Testis (tissue), 3 donors: Measurements from ENCODE around the gene MAPK10. TPM values are rescaled to one million over a fixed set of nuclear protein-coding genes. Genes with fewer than 3 reads are reported as not detected.
"Not testable (repeated sequence)": the region's sequence is repeated elsewhere in the genome, so short reads cannot be mapped to it uniquely, and the experiment has no call there.

Experiments used
- DNase-seq: peaks from one replicate; pipeline ENCODE4 v3.0.0-alpha.2; 2019
- H3K27ac ChIP-seq, 2 donors: fragments of 200-600 bp; sonication (generic); one replicate each; pipeline ENCODE4 v1.5.1; 2019
- H3K27me3 ChIP-seq: fragments of 200-600 bp; sonication (generic); one replicate; pipeline ENCODE4 v1.5.1; 2019
- H3K36me3 ChIP-seq: fragments of 200-600 bp; sonication (generic); one replicate; pipeline ENCODE4 v1.5.1; 2017; ENCODE audit warnings: low read depth; ENCODE audit errors: missing control alignments
- H3K4me1 ChIP-seq: fragments of 200-600 bp; sonication (generic); one replicate; pipeline ENCODE4 v1.5.1; 2019
- H3K4me3 ChIP-seq, 2 donors: fragments of 200-600 bp; sonication (generic); one replicate each; pipeline ENCODE4 v1.5.1; 2017 to 2019
- H3K9me3 ChIP-seq: fragments of 200-600 bp; sonication (generic); one replicate; pipeline ENCODE4 v1.5.1; 2017
- CTCF ChIP-seq, 3 experiments: fragments of 450-650 bp in 2 of 3; fragments of 200-600 bp in 1 of 3; sonication (generic) in 1 of 3; IDR thresholded peaks; one replicate each; pipeline ENCODE4 v1.5.1; 2016 to 2019; ENCODE audit warnings: antibody characterized with exemption in 3 of 3, mild to moderate bottlenecking in 2 of 3, moderate library complexity in 1 of 3
- POLR2A ChIP-seq: fragments of 450-650 bp; IDR thresholded peaks from one replicate; pipeline ENCODE4 v1.6.1; 2017; ENCODE audit warnings: antibody characterized with exemption, mild to moderate bottlenecking, moderate library complexity
- WGBS, 2 donors: methylation state at CpG; one replicate each; pipeline ENCODE4 v1.1.5; 2018; 5-methylcytosine and 5-hydroxymethylcytosine counted together
- intact Hi-C: fragments of 100-400 bp; cut with DNase I; formaldehyde crosslinking; loops from one replicate; pipeline ENCODE4 v1.15.1; 2023; ENCODE audit warnings: low total_unique reads
- polyA plus RNA-seq: library from polyadenylated mRNA; stranded (reverse); fragments of 350-450 nt; fragmentation: Illumina TruSeq; extraction: RNeasy Lipid Tissue Mini Kit (QIAGEN cat#74804); gene quantifications from one replicate; pipeline ENCODE4 v1.2.3, GENCODE V29; 2014; ENCODE audit warnings: low read depth, low replicate concordance; ENCODE audit not compliant: insufficient read depth
- total RNA-seq, 2 donors: library from RNA; depleted of rRNA; stranded (reverse); fragments of >200 nt; gene quantifications; one replicate each; pipeline ENCODE4 v1.2.3, GENCODE V29; 2016

MAPK10 gene
- total and polyA plus RNA-seq, 3 donors from 2014 or later, result 56.1 to 64.6 (median 61.1) TPM

DNA sequence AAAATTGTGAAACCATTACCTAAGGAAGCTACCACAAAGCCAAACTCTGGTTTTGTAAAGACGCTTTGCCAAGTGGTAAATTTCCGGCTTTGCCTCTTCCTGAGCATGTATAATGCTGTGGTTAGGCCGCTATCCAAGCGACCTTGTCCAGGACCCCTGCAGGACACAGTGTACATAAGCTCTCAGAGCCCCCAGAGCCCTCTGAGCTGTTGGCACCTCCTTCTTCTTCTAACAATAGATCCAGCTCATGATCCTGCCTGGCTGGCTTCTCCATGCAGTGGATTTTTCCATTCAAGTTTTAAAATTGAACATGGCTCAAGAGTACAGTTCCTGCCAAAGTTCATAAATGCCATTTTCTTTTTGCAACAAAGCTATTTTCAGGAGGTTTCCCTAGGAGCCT lies 326.7 kb downstream of the MAPK10 start:
- intact Hi-C loops, result no loop called here
- Histone ChIP-seq H3K4me1 (no peaks in the 10 kb centered on the region), H3K9me3 (no peaks in the 10 kb centered on the region), H3K36me3 (no peaks in the 10 kb centered on the region), H3K27me3 (no peaks in the 10 kb centered on the region), H3K4me3 (no peak overlapping the region), H3K27ac (peak overlapping the region; percentile 56 to 86)
- 45 to 56% methylated on average over 4 of the region's 4 CpGs for WGBS, 2 donors
- no peak for TF ChIP-seq CTCF (IDR thresholded peaks at IDR 0.05)
- TF ChIP-seq POLR2A, result no peak
- peak; percentile 70 for DNase-seq

GRCh38 chr4:86032476-86033022 lies 327.3 kb downstream of the MAPK10 start:
- TF ChIP-seq CTCF (IDR thresholded peaks at IDR 0.05) (no peak), POLR2A (no peak)
- Histone ChIP-seq H3K27ac (peak overlapping the region; percentile 56 to 86), H3K9me3 (no peaks in the 10 kb centered on the region), H3K4me1 (no peaks in the 10 kb centered on the region), H3K4me3 (no peak overlapping the region), H3K36me3 (no peaks in the 10 kb centered on the region), H3K27me3 (no peaks in the 10 kb centered on the region)
- DNase-seq, result no peak
- intact Hi-C loops, result no loop called here
- WGBS, 2 donors, result 31 to 39% methylated on average over 4 of the region's 4 CpGs

DNA sequence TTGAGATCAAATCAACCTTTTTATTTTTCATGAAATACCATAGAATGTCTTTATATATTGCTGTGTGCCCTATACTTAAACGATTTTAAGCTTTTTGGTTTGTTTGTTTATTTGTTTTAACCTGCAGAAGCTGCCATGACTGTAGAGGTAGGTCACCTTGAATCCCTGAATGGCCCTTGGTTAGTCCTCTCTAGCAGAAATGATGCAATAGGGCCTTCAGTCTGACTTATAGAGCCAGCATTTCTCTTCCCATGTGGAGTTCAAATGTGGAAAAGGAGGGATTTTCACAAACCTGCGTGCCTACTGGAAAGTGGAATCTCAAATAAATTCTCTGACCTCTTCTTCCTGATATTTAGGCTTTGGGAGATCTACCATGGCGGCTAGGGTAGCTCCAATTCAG lies 327.9 kb downstream of the MAPK10 start:
- WGBS, 2 donors, result 89 to 93% methylated on average over 3 of the region's 3 CpGs
- H3K9me3 ChIP-seq, result no peaks in the 10 kb centered on the region
- H3K27ac ChIP-seq, result peak overlapping the region in 1 of 2 donors; percentile 86
- intact Hi-C loops, result no loop called here
- no peaks in the 10 kb centered on the region for H3K4me1 ChIP-seq
- TF ChIP-seq POLR2A (no peak), CTCF (IDR thresholded peaks at IDR 0.05) (no peak)
- H3K36me3 ChIP-seq, result no peaks in the 10 kb centered on the region
- no peak for DNase-seq
- H3K27me3 ChIP-seq, result no peaks in the 10 kb centered on the region
- H3K4me3 ChIP-seq, result no peak overlapping the region

GRCh38 chr4:86026720-86027119 lies 333.1 kb downstream of the MAPK10 start:
- Histone ChIP-seq H3K4me1 (no peaks in the 10 kb centered on the region), H3K27ac (no peak overlapping the region), H3K36me3 (no peaks in the 10 kb centered on the region), H3K27me3 (no peaks in the 10 kb centered on the region), H3K9me3 (no peaks in the 10 kb centered on the region), H3K4me3 (no peak overlapping the region)
- DNase-seq, result no peak
- intact Hi-C loops, result no loop called here
- WGBS, 2 donors, result 89 to 91% methylated on average over 8 of the region's 8 CpGs
- TF ChIP-seq POLR2A (no peak), CTCF (IDR thresholded peaks at IDR 0.05) (no peak)

- DNase-seq, H3K27me3 ChIP-seq, H3K36me3 ChIP-seq, intact Hi-C loops, H3K27ac ChIP-seq, H3K9me3 ChIP-seq, H3K4me1 ChIP-seq: not testable (repeated sequence)
- 75% methylated on average over 11 of the region's 24 CpGs; no CpG with 5 or more reads in 1 of the 2 donors for WGBS, 2 donors
- peak overlapping the region in 1 of 2 donors; percentile 32 for H3K4me3 ChIP-seq
Observed at GRCh38 chr4:86021671-86022070, 338.2 kb downstream of the MAPK10 start.
